Sigmoid colon (tissue), 7 donors: ENCODE data around the gene INSL6. TPM values are rescaled to one million over a fixed set of nuclear protein-coding genes. Genes with fewer than 3 reads are reported as not detected.

Source experiments
- DNase-seq: peaks from one replicate; pipeline ENCODE4 v3.0.0-alpha.2; 2019
- H3K27ac ChIP-seq, 4 donors: fragments of 200-600 bp; sonication (generic); one replicate each; pipeline ENCODE4 v1.5.1; 2016 to 2019; ENCODE audit warnings: mild to moderate bottlenecking in 1 of 4
- H3K27me3 ChIP-seq, 3 donors: fragments of 200-600 bp; sonication (generic); one replicate each; pipeline ENCODE4 v1.5.1; 2019; ENCODE audit warnings: mild to moderate bottlenecking in 1 of 3
- H3K36me3 ChIP-seq, 4 donors: fragments of 200-600 bp; sonication (generic); one replicate each; pipeline ENCODE4 v1.5.1; 2016 to 2019
- H3K4me1 ChIP-seq, 4 donors: fragments of 200-600 bp; sonication (generic); one replicate each; pipeline ENCODE4 v1.5.1; 2017 to 2019
- H3K4me3 ChIP-seq, 4 donors: fragments of 200-600 bp; sonication (generic); one replicate each; pipeline ENCODE4 v1.5.1; 2017 to 2019; ENCODE audit warnings: mild to moderate bottlenecking in 2 of 4, moderate library complexity in 1 of 4
- H3K9me3 ChIP-seq, 4 donors: fragments of 200-600 bp in 3 of 4; sonication (generic) in 3 of 4; one replicate each; pipeline versions ENCODE4 v1.5.1 to v1.6.1; 2013 to 2019
- EP300 ChIP-seq, 4 donors: sonication (generic); formaldehyde crosslinking; IDR thresholded peaks; one replicate each; pipeline ENCODE4 v1.6.1; 2017; ENCODE audit warnings: antibody characterized with exemption in 4 of 4
- POLR2A ChIP-seq, 2 donors: fragments of 450-650 bp; IDR thresholded peaks; one replicate each; pipeline ENCODE4 v1.6.1; 2016; ENCODE audit warnings: antibody characterized with exemption in 2 of 2, mild to moderate bottlenecking in 2 of 2, moderate library complexity in 2 of 2
- POLR2AphosphoS5 ChIP-seq, 4 donors: sonication (generic); formaldehyde crosslinking; IDR thresholded peaks; one replicate each; pipeline ENCODE4 v1.6.1; 2017; ENCODE audit warnings: antibody characterized with exemption in 4 of 4
- WGBS, 2 donors: extraction: QIAGEN DNeasy Blood & Tissue Kit; methylation state at CpG; one replicate each; pipeline ENCODE4 v1.1.7; 2013; 5-methylcytosine and 5-hydroxymethylcytosine counted together
- intact Hi-C: fragments of 100-400 bp; cut with DNase I; formaldehyde crosslinking; loops from one replicate; pipeline ENCODE4 v1.15.1; 2023
- polyA plus RNA-seq, 3 donors: library from polyadenylated mRNA; stranded (reverse); fragments of 200-250 nt; gene quantifications; one replicate each; pipeline ENCODE4 v1.2.3, GENCODE V29; 2013
- total RNA-seq, 4 donors: library from RNA; depleted of rRNA; stranded (reverse); fragments of >200 nt; gene quantifications; one replicate each; pipeline ENCODE4 v1.1.0, GENCODE V29; 2016
- TF ChIP-seq, protein P1 (sequence below), 4 experiments: fragments of 450-650 bp in 3 of 4; fragments of 200-600 bp in 1 of 4; IDR thresholded peaks; one replicate each; pipeline ENCODE4 v1.5.1; 2016 to 2019; ENCODE audit warnings: antibody characterized with exemption in 4 of 4, mild to moderate bottlenecking in 3 of 4, moderate library complexity in 2 of 4
- donor health status: healthy with polysubstance abuse.
- donor health status: Bipolar disorder and iron deficiency.
- donor health status: healthy.

INSL6 gene
- total and polyA plus RNA-seq, 7 donors, result not detected

DNA sequence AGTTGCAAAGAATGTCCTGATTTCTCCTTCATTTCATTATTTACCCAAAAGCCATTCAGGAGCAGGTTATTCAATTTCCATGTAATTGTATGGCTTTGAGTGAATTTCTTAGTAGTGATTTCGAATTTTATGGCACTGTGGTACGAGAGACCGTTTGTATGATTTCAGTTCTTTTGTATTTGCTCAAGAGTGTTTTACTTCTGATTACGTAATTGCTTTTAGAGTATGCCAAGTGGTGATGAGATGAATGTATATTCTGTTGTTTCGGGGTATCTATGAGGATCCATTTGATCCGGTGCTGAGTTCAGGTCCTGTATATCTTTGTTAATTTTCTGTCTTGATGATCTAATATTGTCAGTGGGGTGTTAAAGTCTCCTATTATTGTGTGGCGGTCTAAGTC, 41.2 kb downstream of the INSL6 start:
- 87 to 96% methylated on average over 7 of the region's 7 CpGs for whole genome bisulfite sequencing, 2 donors
- intact Hi-C loops, result no loop called here
- peaks cover 0 to 51% (median 8%) of the 10 kb centered on the region in 4 donors for H3K36me3 ChIP-seq
- H3K9me3 ChIP-seq, result peaks cover 0 to 11% (median 4%) of the 10 kb centered on the region in 4 donors
- no peak for TF ChIP-seq POLR2A (IDR thresholded peaks at IDR 0.05)
- TF ChIP-seq POLR2AphosphoS5 (IDR thresholded peaks at IDR 0.05), result no peak
- TF ChIP-seq, protein P1, sequence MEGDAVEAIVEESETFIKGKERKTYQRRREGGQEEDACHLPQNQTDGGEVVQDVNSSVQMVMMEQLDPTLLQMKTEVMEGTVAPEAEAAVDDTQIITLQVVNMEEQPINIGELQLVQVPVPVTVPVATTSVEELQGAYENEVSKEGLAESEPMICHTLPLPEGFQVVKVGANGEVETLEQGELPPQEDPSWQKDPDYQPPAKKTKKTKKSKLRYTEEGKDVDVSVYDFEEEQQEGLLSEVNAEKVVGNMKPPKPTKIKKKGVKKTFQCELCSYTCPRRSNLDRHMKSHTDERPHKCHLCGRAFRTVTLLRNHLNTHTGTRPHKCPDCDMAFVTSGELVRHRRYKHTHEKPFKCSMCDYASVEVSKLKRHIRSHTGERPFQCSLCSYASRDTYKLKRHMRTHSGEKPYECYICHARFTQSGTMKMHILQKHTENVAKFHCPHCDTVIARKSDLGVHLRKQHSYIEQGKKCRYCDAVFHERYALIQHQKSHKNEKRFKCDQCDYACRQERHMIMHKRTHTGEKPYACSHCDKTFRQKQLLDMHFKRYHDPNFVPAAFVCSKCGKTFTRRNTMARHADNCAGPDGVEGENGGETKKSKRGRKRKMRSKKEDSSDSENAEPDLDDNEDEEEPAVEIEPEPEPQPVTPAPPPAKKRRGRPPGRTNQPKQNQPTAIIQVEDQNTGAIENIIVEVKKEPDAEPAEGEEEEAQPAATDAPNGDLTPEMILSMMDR (IDR thresholded peaks at IDR 0.05), result no peak
- TF ChIP-seq EP300 (IDR thresholded peaks at IDR 0.05), result no peak
- no peak overlapping the region for H3K27ac ChIP-seq
- no peak overlapping the region for H3K4me3 ChIP-seq
- DNase-seq, result no peak
- H3K4me1 ChIP-seq, result no peaks in the 10 kb centered on the region
- no peaks in the 10 kb centered on the region for H3K27me3 ChIP-seq

DNA sequence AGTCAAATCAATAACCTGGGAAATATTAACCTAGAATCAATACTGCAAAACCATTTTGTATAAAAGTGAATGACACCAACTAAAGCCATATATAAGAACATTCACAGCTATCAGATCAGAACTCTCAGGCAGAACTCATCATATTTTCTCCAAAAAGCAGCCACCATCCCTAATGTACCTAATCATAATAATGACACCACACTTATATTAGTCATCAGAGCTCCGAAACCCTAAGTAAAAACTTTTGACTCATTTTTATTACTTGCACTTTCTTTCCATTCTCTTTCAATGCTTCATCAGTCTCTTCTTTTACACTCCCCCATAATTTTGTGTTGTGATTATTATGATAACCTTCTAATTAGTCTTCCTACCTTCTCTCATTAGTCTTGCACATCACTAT, 45.3 kb downstream of the INSL6 start:
- 83 to 89% methylated on average over 1 of the region's 1 CpG for WGBS, 2 donors
- intact Hi-C loops, result no loop called here
- no peak for DNase-seq
- TF ChIP-seq, protein P1 (IDR thresholded peaks at IDR 0.05), result no peak
- no peaks in the 10 kb centered on the region for H3K27me3 ChIP-seq
- H3K9me3 ChIP-seq, result peaks cover 0 to 20% (median 3%) of the 10 kb centered on the region in 4 donors
- peaks cover 0 to 25% (median 2%) of the 10 kb centered on the region in 4 donors for H3K36me3 ChIP-seq
- H3K4me1 ChIP-seq, result no peaks in the 10 kb centered on the region
- no peak overlapping the region for H3K4me3 ChIP-seq
- H3K27ac ChIP-seq, result no peak overlapping the region

DNA sequence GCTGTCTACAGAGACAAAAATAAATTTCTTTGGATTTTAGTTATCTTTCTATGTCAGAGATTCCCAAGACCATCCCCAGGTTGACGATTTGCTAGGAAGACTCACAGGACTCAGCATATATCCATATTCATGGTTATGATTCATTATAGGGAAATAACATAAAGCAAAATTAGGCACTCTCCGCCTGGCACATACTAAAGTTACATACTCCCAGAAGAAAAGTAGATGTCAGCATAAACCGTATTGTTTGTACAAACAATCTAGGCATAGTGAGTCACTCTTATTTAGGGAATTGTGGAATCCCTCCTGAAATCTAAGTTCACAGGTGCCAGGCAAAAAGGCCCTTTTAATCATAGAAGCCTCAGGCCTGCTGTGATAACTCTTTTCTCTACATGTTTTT, 62.9 kb downstream of the INSL6 start:
- intact Hi-C loops, result no loop called here
- Histone ChIP-seq H3K27ac (no peak overlapping the region), H3K9me3 (no peaks in the 10 kb centered on the region), H3K4me3 (no peak overlapping the region), H3K4me1 (no peaks in the 10 kb centered on the region), H3K36me3 (peaks cover 0 to 40% (median 14%) of the 10 kb centered on the region in 4 donors), H3K27me3 (no peaks in the 10 kb centered on the region)
- DNase-seq, result no peak
- 91 to 96% methylated on average over 3 of the region's 3 CpGs for WGBS, 2 donors
- TF ChIP-seq POLR2AphosphoS5 (IDR thresholded peaks at IDR 0.05), result no peak
- TF ChIP-seq EP300 (IDR thresholded peaks at IDR 0.05), result no peak
- TF ChIP-seq, protein P1 (IDR thresholded peaks at IDR 0.05), result no peak
- TF ChIP-seq POLR2A (IDR thresholded peaks at IDR 0.05), result no peak

DNA sequence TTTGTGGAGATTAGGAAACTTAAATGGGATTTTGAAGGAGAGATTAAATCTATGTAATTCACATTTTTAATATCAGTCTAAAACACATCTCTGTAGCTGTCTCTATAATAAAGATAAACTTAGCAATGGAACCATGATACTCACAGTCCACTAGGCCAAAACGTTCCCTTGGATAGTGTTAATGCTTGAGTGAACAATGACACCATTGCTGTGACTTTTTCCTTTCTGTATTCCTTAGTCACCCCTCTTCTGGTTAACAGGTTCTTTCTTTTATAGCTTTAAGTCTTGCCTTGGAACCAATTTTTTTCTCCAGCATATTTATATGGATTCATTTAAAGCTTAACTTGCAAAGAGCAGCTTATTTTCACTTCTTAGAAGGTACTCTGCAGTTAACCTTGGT, 63.3 kb downstream of the INSL6 start:
- Histone ChIP-seq H3K4me3 (no peak overlapping the region), H3K27ac (no peak overlapping the region), H3K36me3 (peaks cover 0 to 36% (median 14%) of the 10 kb centered on the region in 4 donors), H3K27me3 (no peaks in the 10 kb centered on the region), H3K4me1 (no peaks in the 10 kb centered on the region), H3K9me3 (no peaks in the 10 kb centered on the region)
- TF ChIP-seq, protein P1 (IDR thresholded peaks at IDR 0.05), result no peak
- TF ChIP-seq POLR2A (IDR thresholded peaks at IDR 0.05), result no peak
- no peak for TF ChIP-seq EP300 (IDR thresholded peaks at IDR 0.05)
- no peak for TF ChIP-seq POLR2AphosphoS5 (IDR thresholded peaks at IDR 0.05)
- DNase-seq, result no peak
- intact Hi-C loops, result no loop called here
- WGBS, 2 donors, result 90 to 96% methylated on average over 1 of the region's 1 CpG

DNA sequence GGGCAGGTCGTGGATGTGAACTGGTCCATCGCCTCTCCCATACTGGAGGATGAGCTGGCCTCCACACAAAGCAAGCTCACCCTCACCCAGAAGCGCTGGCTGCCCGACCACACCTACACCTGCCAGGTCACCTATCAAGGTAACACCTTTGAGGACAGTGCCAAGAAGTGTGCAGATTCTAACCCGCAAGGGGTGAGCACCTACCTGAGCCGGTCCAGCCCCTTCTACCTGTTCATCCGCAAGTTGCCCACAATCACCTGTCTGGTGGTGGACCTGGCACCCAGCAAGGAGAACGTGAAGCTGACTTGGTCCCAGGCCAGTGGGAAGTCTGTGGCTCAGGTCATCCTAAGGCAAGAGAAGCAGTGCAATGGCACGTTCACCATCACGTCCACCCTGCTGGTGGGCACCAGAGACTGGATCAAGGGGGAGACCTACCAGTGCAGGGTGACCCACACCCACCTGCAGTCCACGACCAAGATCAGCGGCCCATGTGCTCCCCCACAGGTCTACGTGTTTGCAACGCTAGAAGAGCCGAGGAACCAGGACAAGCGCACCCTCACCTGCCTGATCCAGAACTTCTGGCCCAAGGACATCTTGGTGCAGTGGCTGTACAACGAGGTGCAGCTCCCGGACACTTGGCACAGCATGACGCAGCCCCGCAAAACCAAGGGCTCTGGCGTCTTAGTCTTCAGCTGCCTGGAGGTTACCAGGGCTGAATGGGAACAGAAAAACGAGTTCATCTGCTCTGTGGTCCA, 71.3 kb downstream of the INSL6 start:
- TF ChIP-seq, protein P1 (IDR thresholded peaks at IDR 0.05), result no peak
- TF ChIP-seq EP300 (IDR thresholded peaks at IDR 0.05) (no peak), POLR2AphosphoS5 (IDR thresholded peaks at IDR 0.05) (no peak), POLR2A (IDR thresholded peaks at IDR 0.05) (no peak)
- intact Hi-C loops, result no loop called here
- Histone ChIP-seq H3K27me3 (no peaks in the 10 kb centered on the region), H3K9me3 (no peaks in the 10 kb centered on the region), H3K27ac (no peak overlapping the region), H3K36me3 (peaks cover 14 to 36% (median 23%) of the 10 kb centered on the region in 4 donors), H3K4me3 (no peak overlapping the region), H3K4me1 (no peaks in the 10 kb centered on the region)
- no peak for DNase-seq
- 98% methylated on average over 22 of the region's 22 CpGs for WGBS, 2 donors
